Panc1 (cell line): ENCODE data around the gene BABAM2. TPM values are rescaled to one million over a fixed set of nuclear protein-coding genes. Genes with fewer than 3 reads are reported as not detected.

Experiments
- ATAC-seq: fragments of 200-7000 bp; cut with Tn5 transposase; 2 replicates; pipeline ENCODE4 v1.9.1; 2020; ENCODE audit warnings: mild to moderate bottlenecking, moderate library complexity
- BruUV-seq: library from RNA; stranded (reverse); fragments of 400-500 nt; replicated peaks from 2 replicates; lab custom pipeline; 2021; lab: Mats Ljungman, UMichigan
- CTCF ChIA-PET: fragments of 300-600 bp; sonication (Branson Sonifier 250); formaldehyde crosslinking; loops from one replicate; lab custom pipeline; 2022; ENCODE audit warnings: antibody characterized with exemption; lab: Charles Lee
- POLR2A ChIA-PET: fragments of 300-600 bp; sonication (Branson Sonifier 250); formaldehyde crosslinking; loops from one replicate; lab custom pipeline; 2022; ENCODE audit warnings: antibody characterized with exemption; lab: Charles Lee
- DNase-seq: peaks from one replicate; pipeline ENCODE4 v3.0.0-alpha.2; 2010; ENCODE audit warnings: low read depth, low spot score
- H3K27ac ChIP-seq: 2 replicates; pipeline ENCODE4 v1.5.1; 2011; ENCODE audit warnings: mild to moderate bottlenecking, low read length, inconsistent platforms
- H3K27me3 ChIP-seq: fragments of 200-500 bp; sonication (Bioruptor generic); 2 replicates; pipeline ENCODE4 v1.6.0; 2014; ENCODE audit warnings: low read length, inconsistent platforms; ENCODE audit not compliant: control insufficient read depth, insufficient read depth
- H3K36me3 ChIP-seq: fragments of 200-500 bp; sonication (Bioruptor generic); 2 replicates; pipeline ENCODE4 v1.5.1; 2014; ENCODE audit warnings: inconsistent platforms, mild to moderate bottlenecking, low read length, moderate library complexity; ENCODE audit not compliant: control insufficient read depth, insufficient read depth
- H3K4me1 ChIP-seq: 2 replicates; pipeline ENCODE4 v1.5.1; 2011; ENCODE audit warnings: inconsistent platforms, mild to moderate bottlenecking, low read length, moderate library complexity; ENCODE audit not compliant: control insufficient read depth, insufficient read depth
- H3K4me3 ChIP-seq, 2 experiments: 2 replicates each; pipeline ENCODE4 v1.5.1; 2011 to 2012; ENCODE audit warnings: low read depth in 2 of 2, low read length in 2 of 2, mild to moderate bottlenecking in 2 of 2, inconsistent platforms in 1 of 2, moderate library complexity in 1 of 2
- H3K9me3 ChIP-seq: fragments of 200-500 bp; sonication (Bioruptor generic); 2 replicates; pipeline ENCODE4 v1.5.1; 2014; ENCODE audit warnings: low read depth, mild to moderate bottlenecking, inconsistent platforms, low read length, moderate library complexity; ENCODE audit not compliant: control insufficient read depth, insufficient read depth
- POLR2AphosphoS5 ChIP-seq: IDR thresholded peaks from 2 replicates; pipeline ENCODE4 v1.6.1; 2012; ENCODE audit warnings: mild to moderate bottlenecking, low read depth, low read length, moderate library complexity
- SIN3A ChIP-seq: IDR thresholded peaks from 2 replicates; pipeline ENCODE4 v1.6.1; 2012; ENCODE audit warnings: low read depth, mild to moderate bottlenecking, low read length, moderate library complexity, borderline replicate concordance; ENCODE audit not compliant: insufficient read depth
- TCF7L2 ChIP-seq: IDR thresholded peaks from 2 replicates; pipeline ENCODE4 v1.6.1; 2011; ENCODE audit warnings: mild to moderate bottlenecking, low read depth, low read length, inconsistent platforms
- in situ Hi-C: cut with HindIII; loops from 2 replicates; pipeline ENCODE4 v1.10.0; 2016; ENCODE audit warnings: low sequenced_read_pairs, low pct_unique_long_range_greater_than_20kb
- intact Hi-C: fragments of 100-400 bp; cut with micrococcal nuclease; formaldehyde crosslinking; loops from one replicate; pipeline ENCODE4 v1.10.0; 2022; ENCODE audit not compliant: unreplicated experiment
- total RNA-seq: library from RNA; stranded (reverse); gene quantifications from one replicate; pipeline ENCODE4 v1.2.1, GENCODE V29; 2021; ENCODE audit not compliant: unreplicated experiment
- TF ChIP-seq, protein P1 (sequence below): fragments of 450-650 bp; IDR thresholded peaks from 2 replicates; pipeline ENCODE4 v1.5.1; 2017; ENCODE audit warnings: mild to moderate bottlenecking
- TF ChIP-seq, protein P2 (sequence below), 2 experiments: IDR thresholded peaks; 2 replicates each; pipeline ENCODE4 v1.6.1; 2011 to 2012; ENCODE audit warnings: low read depth in 2 of 2, control low read depth in 1 of 2, low read length in 1 of 2, mild to moderate bottlenecking in 1 of 2, moderate library complexity in 1 of 2; ENCODE audit not compliant: insufficient read depth in 1 of 2

BABAM2 gene
- total RNA-seq, 1 experiment from 2014 or later = 31.2 TPM

DNA sequence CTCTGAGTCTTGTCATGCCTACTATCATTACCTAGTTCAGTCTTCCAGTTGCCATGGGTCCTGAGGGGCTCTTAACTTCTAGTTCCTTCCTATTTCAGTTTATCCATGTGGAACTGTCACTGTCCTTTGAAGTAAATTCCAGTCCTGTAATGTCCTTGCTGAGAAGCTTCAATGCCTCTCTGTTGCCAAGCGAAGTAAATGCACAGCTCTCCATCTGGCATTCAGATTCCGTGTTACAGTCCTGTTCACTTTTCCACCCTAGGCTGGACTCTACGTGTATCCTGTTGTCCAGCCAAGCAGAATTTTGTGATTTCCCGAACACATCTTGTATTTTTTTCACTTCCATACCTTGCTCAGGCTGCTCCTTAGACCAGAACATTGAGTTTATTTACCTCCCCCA is 245.3 kb downstream of the BABAM2 start:
- Histone ChIP-seq H3K36me3 (no peaks in the 10 kb centered on the region), H3K27me3 (no peaks in the 10 kb centered on the region), H3K4me3 (no peak overlapping the region), H3K4me1 (no peaks in the 10 kb centered on the region), H3K27ac (no peak overlapping the region), H3K9me3 (no peaks in the 10 kb centered on the region)
- in situ Hi-C loops (no loop called here), intact Hi-C loops (no loop called here)
- POLR2A ChIA-PET = no interaction called here
- ATAC-seq = no peak
- no peak for DNase-seq
- TF ChIP-seq, protein P1, sequence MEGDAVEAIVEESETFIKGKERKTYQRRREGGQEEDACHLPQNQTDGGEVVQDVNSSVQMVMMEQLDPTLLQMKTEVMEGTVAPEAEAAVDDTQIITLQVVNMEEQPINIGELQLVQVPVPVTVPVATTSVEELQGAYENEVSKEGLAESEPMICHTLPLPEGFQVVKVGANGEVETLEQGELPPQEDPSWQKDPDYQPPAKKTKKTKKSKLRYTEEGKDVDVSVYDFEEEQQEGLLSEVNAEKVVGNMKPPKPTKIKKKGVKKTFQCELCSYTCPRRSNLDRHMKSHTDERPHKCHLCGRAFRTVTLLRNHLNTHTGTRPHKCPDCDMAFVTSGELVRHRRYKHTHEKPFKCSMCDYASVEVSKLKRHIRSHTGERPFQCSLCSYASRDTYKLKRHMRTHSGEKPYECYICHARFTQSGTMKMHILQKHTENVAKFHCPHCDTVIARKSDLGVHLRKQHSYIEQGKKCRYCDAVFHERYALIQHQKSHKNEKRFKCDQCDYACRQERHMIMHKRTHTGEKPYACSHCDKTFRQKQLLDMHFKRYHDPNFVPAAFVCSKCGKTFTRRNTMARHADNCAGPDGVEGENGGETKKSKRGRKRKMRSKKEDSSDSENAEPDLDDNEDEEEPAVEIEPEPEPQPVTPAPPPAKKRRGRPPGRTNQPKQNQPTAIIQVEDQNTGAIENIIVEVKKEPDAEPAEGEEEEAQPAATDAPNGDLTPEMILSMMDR = no peak
- TF ChIP-seq, protein P2, sequence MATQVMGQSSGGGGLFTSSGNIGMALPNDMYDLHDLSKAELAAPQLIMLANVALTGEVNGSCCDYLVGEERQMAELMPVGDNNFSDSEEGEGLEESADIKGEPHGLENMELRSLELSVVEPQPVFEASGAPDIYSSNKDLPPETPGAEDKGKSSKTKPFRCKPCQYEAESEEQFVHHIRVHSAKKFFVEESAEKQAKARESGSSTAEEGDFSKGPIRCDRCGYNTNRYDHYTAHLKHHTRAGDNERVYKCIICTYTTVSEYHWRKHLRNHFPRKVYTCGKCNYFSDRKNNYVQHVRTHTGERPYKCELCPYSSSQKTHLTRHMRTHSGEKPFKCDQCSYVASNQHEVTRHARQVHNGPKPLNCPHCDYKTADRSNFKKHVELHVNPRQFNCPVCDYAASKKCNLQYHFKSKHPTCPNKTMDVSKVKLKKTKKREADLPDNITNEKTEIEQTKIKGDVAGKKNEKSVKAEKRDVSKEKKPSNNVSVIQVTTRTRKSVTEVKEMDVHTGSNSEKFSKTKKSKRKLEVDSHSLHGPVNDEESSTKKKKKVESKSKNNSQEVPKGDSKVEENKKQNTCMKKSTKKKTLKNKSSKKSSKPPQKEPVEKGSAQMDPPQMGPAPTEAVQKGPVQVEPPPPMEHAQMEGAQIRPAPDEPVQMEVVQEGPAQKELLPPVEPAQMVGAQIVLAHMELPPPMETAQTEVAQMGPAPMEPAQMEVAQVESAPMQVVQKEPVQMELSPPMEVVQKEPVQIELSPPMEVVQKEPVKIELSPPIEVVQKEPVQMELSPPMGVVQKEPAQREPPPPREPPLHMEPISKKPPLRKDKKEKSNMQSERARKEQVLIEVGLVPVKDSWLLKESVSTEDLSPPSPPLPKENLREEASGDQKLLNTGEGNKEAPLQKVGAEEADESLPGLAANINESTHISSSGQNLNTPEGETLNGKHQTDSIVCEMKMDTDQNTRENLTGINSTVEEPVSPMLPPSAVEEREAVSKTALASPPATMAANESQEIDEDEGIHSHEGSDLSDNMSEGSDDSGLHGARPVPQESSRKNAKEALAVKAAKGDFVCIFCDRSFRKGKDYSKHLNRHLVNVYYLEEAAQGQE (IDR thresholded peaks at IDR 0.05; ENCODE audit: insufficient read depth in 1 of 2, low read depth in 2 of 2, low read length in 1 of 2) = no peak
- TF ChIP-seq TCF7L2 (no peak), POLR2AphosphoS5 (no peak), SIN3A (no peak)
- CTCF ChIA-PET = no interaction called here
- no TSS peak for BruUV-seq

- CTCF ChIA-PET = no interaction called here
- Histone ChIP-seq H3K4me1 (no peaks in the 10 kb centered on the region), H3K4me3 (no peak overlapping the region), H3K27me3 (no peaks in the 10 kb centered on the region), H3K9me3 (no peaks in the 10 kb centered on the region), H3K36me3 (no peaks in the 10 kb centered on the region), H3K27ac (no peak overlapping the region)
- in situ Hi-C loops = no loop called here
- no TSS peak for BruUV-seq
- ATAC-seq (no peak), DNase-seq (no peak)
- intact Hi-C loops = no loop called here
- POLR2A ChIA-PET = no interaction called here
- TF ChIP-seq SIN3A (no peak), TCF7L2 (no peak)
Measured at GRCh38 chr2:28136556-28136955, 246.0 kb downstream of the BABAM2 start.

GRCh38 chr2:28137221-28137620 is 246.7 kb downstream of the BABAM2 start:
- no TSS peak for BruUV-seq
- no peaks in the 10 kb centered on the region for H3K4me1 ChIP-seq
- no peaks in the 10 kb centered on the region for H3K9me3 ChIP-seq
- H3K4me3 ChIP-seq = no peak overlapping the region
- ChIA-PET CTCF (interaction anchor here (0.7 kb wide), 1 partner anchor 145 kb away, joined by 4 read pairs; no protein-coding TSS in a partner anchor), POLR2A (no interaction called here)
- in situ Hi-C loops = no loop called here
- TF ChIP-seq, protein P1 = no peak
- TF ChIP-seq TCF7L2 (no peak), SIN3A (no peak)
- no peak overlapping the region for H3K27ac ChIP-seq
- no peaks in the 10 kb centered on the region for H3K36me3 ChIP-seq
- H3K27me3 ChIP-seq = no peaks in the 10 kb centered on the region
- intact Hi-C loops = no loop called here
- no peak for DNase-seq
- ATAC-seq = no peak
